ENCODE results near the gene TNFAIP2. TPM values are rescaled to one million over a fixed set of nuclear protein-coding genes. Genes with fewer than 3 reads are reported as not detected.

Gene TNFAIP2
- total RNA-seq, 6 experiments from 2014 or later, result 23.2 to 122 (median 32.6) TPM

DNA sequence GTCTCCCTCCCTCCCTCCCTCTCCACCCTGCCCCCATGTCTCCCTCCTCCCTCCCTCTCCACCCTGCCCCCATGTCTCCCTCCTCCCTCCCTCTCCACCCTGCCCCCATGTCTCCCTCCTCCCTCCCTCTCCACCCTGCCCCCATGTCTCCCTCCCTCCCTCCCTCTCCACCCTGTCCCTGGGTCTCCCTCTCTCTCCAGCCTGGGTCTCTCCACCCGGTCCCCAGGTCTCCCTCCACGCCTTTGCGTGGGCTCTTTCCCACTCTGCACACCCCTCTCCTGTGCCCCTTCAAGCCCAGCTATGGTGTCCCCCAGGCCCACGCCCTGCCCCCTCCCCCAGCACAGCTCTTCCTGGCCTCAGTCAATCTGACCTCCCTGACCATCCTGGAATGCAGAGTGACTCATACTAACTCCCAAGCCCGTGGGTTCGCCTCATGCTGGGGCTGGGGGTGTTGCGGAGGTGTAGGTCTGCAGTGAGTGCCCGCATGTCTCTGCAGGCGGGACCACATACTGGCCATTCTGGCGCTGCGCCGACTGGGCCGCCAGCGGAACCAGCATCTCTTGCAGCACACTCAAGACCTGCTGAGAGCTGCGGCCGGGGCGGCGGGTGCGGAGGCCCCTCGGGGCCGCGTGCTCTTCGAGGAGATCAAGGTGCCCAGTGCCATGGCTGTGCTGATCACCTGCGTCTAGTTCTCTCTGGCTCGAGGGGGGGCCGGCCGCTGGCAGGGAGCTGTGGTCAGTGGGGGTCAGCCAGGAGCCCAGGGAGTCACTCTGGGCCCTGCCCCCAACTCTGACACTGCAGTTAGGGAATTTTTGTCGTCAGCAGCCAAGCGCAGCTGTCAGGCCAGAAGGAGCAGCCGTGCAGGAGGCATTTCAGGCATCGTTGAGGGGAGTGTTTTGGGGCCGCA lies 13.5 kb upstream of the TNFAIP2 start:
- Histone ChIP-seq H3K4me1 (peaks cover 0 to 81% (median 24%) of the 10 kb centered on the region in 4 donors), H3K36me3 (no peaks in the 10 kb centered on the region), H3K4me3 (no peak overlapping the region), H3K27me3 (no peaks in the 10 kb centered on the region), H3K9me3 (no peaks in the 10 kb centered on the region), H3K27ac (peak overlapping the region; percentile 44 to 60 (median 47))
- intact Hi-C loops (cut with DNase I), result loop anchor here (5.0 to 10.0 kb wide), 3 partner anchors 75 to 183 kb away; no protein-coding TSS in a partner anchor
- peak in 1 of 4 donors; percentile 33 for ATAC-seq
- 41% methylated on average over 11 of the region's 32 CpGs for WGBS (ENCODE audit: insufficient coverage, low coverage, low lambda C conversion rate, missing lambda C conversion rate)
- TF ChIP-seq, protein P1, sequence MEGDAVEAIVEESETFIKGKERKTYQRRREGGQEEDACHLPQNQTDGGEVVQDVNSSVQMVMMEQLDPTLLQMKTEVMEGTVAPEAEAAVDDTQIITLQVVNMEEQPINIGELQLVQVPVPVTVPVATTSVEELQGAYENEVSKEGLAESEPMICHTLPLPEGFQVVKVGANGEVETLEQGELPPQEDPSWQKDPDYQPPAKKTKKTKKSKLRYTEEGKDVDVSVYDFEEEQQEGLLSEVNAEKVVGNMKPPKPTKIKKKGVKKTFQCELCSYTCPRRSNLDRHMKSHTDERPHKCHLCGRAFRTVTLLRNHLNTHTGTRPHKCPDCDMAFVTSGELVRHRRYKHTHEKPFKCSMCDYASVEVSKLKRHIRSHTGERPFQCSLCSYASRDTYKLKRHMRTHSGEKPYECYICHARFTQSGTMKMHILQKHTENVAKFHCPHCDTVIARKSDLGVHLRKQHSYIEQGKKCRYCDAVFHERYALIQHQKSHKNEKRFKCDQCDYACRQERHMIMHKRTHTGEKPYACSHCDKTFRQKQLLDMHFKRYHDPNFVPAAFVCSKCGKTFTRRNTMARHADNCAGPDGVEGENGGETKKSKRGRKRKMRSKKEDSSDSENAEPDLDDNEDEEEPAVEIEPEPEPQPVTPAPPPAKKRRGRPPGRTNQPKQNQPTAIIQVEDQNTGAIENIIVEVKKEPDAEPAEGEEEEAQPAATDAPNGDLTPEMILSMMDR (IDR thresholded peaks at IDR 0.05), result no peak
- TF ChIP-seq POLR2A (IDR thresholded peaks at IDR 0.05), result no peak
- DNase-seq, result peak in 1 of 3 donors; percentile 53

DNA sequence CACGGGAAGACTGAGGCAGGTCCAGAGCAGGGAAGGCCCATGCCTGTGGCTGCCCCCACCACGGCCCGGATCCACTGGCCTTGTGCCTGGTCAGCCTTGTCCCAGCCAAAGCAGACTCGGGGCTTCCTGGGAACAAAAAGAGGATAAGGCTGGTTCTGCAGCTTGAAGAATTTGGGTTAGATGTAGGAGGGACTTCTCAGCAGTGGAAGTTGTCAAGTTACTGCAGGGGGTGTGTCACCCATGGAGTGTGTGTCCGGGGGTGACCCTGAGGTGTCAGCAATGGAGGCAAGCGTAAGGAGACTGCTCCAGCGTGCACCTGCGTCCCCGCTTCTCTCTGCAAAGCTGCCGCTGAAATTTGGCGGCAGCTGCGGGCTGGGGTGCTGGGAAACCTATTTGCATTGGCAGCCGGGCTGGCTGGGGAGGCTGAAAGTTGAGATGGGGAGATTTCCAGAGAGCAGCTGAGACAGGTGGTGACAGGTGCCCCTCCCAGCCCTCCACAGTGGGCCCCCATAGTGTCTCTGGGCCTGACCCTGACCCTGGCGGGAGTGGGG lies 12.5 kb upstream of the TNFAIP2 start:
- H3K4me3 ChIP-seq, result no peak overlapping the region
- no peaks in the 10 kb centered on the region for H3K27me3 ChIP-seq
- H3K27ac ChIP-seq, result peak overlapping the region; percentile 44 to 60 (median 47)
- H3K36me3 ChIP-seq, result no peaks in the 10 kb centered on the region
- H3K4me1 ChIP-seq, result peaks cover 0 to 77% (median 23%) of the 10 kb centered on the region in 4 donors
- intact Hi-C loops (cut with DNase I), result no loop called here
- no peak for TF ChIP-seq POLR2A (IDR thresholded peaks at IDR 0.05)
- H3K9me3 ChIP-seq, result no peaks in the 10 kb centered on the region
- ATAC-seq (no peak), DNase-seq (no peak)
- WGBS (ENCODE audit: insufficient coverage, low coverage, low lambda C conversion rate, missing lambda C conversion rate), result 14% methylated on average over 7 of the region's 14 CpGs

DNA sequence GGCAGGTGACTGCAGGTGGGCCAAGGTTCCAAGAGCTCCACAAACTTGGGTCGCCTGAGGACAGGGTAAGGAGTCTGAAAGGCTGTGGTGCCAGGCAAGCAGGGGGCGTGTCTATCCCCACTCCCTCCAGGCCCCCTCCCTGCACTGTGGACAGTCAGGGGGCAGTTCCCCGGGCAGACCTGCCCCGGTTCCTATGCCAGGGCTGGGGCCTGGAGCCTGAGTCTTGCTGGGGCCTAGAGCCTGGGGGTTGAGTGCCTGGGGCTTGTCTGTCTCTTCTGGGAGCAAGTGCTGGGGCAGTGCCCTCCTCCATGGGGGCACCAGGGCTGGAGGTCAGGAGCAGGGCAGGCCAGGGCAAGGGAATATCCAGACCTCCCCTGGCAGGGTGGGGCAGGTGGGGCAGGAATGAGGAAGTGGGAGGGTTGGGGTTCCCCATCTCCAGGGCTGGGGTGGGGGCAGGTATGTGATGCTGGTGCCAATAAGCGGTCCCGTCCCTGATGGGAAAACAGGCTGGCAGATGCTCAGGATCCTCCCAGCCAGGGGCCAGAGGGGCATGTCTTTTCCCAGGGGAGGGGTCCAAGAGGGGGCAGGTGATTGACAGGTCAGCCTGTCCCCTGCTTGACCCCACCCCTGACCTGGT lies 11.9 kb upstream of the TNFAIP2 start:
- TF ChIP-seq, protein P1 (IDR thresholded peaks at IDR 0.05), result no peak
- no peak for TF ChIP-seq POLR2A (IDR thresholded peaks at IDR 0.05)
- Histone ChIP-seq H3K27ac (peak overlapping the region in 1 of 3 donors; percentile 47), H3K9me3 (no peaks in the 10 kb centered on the region), H3K4me1 (peaks cover 0 to 71% (median 22%) of the 10 kb centered on the region in 4 donors), H3K27me3 (no peaks in the 10 kb centered on the region), H3K4me3 (no peak overlapping the region), H3K36me3 (no peaks in the 10 kb centered on the region)
- ATAC-seq, result peak in 1 of 4 donors; percentile 9
- WGBS (ENCODE audit: insufficient coverage, low coverage, low lambda C conversion rate, missing lambda C conversion rate), result no CpG with 5 or more reads among the region's 6 CpGs
- DNase-seq, result peak in 1 of 3 donors; percentile 52
- intact Hi-C loops (cut with DNase I), result no loop called here

DNA sequence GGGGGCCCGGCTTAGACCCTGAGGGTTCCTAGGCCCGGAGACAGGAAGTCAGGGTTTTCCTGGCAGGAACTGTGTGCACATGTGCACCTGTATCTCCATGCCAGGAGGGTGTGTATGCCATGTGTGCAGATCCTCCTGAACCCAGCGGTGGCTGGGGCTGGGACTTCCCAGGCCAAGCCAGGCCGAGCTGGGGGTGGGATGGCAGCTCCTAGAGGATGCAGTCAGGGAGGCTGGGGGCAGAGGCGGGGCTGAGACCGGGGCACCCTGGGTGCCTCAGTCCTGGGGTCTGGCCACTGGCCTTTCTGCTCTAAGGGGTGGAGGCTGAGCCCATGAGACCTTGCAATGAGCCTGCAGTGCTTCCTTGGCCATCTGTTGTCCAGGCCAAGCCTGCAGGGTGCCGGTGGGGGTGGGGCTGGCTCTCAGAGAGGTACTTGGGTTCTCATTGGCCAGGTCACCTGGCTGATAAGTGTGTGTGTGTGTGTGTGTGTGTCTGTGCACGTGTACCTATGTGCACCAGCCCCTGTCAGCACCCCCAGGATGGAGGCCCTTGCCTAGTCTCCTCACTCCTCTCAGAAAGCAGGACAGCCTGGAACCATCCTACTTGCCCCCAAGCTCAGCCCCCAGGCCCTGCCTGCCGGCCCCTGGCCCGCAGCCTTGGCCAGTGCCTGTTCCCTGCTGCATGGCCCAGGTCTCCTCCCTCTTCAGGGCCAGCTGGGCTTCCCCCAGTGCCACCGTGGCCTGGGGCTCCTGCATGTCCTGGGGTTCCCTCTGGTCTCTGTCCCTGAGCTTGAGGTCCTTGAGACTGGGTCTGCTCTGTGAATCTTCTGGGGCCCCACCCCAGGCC lies 10.6 kb upstream of the TNFAIP2 start:
- no peaks in the 10 kb centered on the region for H3K27me3 ChIP-seq
- H3K27ac ChIP-seq, result peak overlapping the region in 1 of 3 donors; percentile 33
- no peak overlapping the region for H3K4me3 ChIP-seq
- WGBS (ENCODE audit: insufficient coverage, low coverage, low lambda C conversion rate, missing lambda C conversion rate), result 19% methylated on average over 3 of the region's 11 CpGs
- DNase-seq (no peak), ATAC-seq (peak; percentile 2 to 24 (median 11))
- no peaks in the 10 kb centered on the region for H3K9me3 ChIP-seq
- intact Hi-C loops (cut with DNase I), result no loop called here
- no peak for TF ChIP-seq POLR2A (IDR thresholded peaks at IDR 0.05)
- TF ChIP-seq, protein P1 (IDR thresholded peaks at IDR 0.05), result no peak
- no peaks in the 10 kb centered on the region for H3K36me3 ChIP-seq
- peaks cover 0 to 58% (median 15%) of the 10 kb centered on the region in 4 donors for H3K4me1 ChIP-seq

Measured in right lobe of liver (tissue), 6 donors.